HepG2 (cell line): Measurements from ENCODE around the gene SLC17A9. TPM values are rescaled to one million over a fixed set of nuclear protein-coding genes. Genes with fewer than 3 reads are reported as not detected.

ENCODE experiments used
- ATAC-seq: fragments of 200-7000 bp; cut with Tn5 transposase; 3 replicates; pipeline ENCODE4 v1.9.1; 2020; ENCODE audit warnings: mild to moderate bottlenecking, moderate library complexity
- BruUV-seq: library from RNA; stranded (reverse); fragments of 400-500 nt; replicated peaks from 2 replicates; lab custom pipeline; 2021; lab: Mats Ljungman, UMichigan
- CTCF ChIA-PET: fragments of 300-600 bp; formaldehyde crosslinking; extraction: SDS; loops from one replicate; lab custom pipeline; 2021; ENCODE audit warnings: low total read pairs, inconsistent platforms, low intra/inter-chr PET ratio; lab: Yijun Ruan, JAX
- POLR2A ChIA-PET: fragments of 350-600 bp; sonication (Branson Sonifier 250); formaldehyde crosslinking; loops from one replicate; lab custom pipeline; 2020; ENCODE audit warnings: antibody characterized with exemption, inconsistent platforms; lab: Yijun Ruan, JAX
- DNase-seq: peaks from one replicate; pipeline ENCODE4 v3.0.0-alpha.2; 2015; ENCODE audit warnings: low spot score
- FAIRE-seq: peaks from 3 replicates; lab custom pipeline; 2011; peaks lifted over from hg19 to GRCh38; lab: Jason Lieb, UNC
- H2AFZ ChIP-seq: one replicate; pipeline ENCODE4 v1.6.1; 2011; ENCODE audit warnings: low read length, inconsistent platforms
- H3K27ac ChIP-seq: fragments of 300-600 bp; 3 replicates; pipeline ENCODE4 v1.8.0; 2011; ENCODE audit warnings: mixed run types, mild to moderate bottlenecking, mixed read lengths, low read length, inconsistent platforms; ENCODE audit not compliant: insufficient read depth; ENCODE audit errors: extremely low read length
- H3K27me3 ChIP-seq, 2 experiments: fragments of 200-600 bp in 1 of 2; 2 replicates in 1 of 2; 3 replicates in 1 of 2; pipeline versions ENCODE4 v1.6.0 to v1.8.0; 2011; ENCODE audit warnings: low read length in 2 of 2, mild to moderate bottlenecking in 2 of 2, moderate library complexity in 2 of 2, inconsistent platforms in 1 of 2; ENCODE audit not compliant: insufficient read depth in 2 of 2, control insufficient read depth in 1 of 2
- H3K36me3 ChIP-seq, 2 experiments: fragments of 200-600 bp in 1 of 2; replicated peaks in 1 of 2; 2 replicates in 1 of 2; 3 replicates in 1 of 2; pipeline versions ENCODE4 v1.5.1 to v1.8.0; 2011; ENCODE audit warnings: low read length in 2 of 2, inconsistent platforms in 1 of 2; ENCODE audit not compliant: insufficient read depth in 2 of 2, control insufficient read depth in 1 of 2
- H3K4me1 ChIP-seq: 2 replicates; pipeline ENCODE4 v1.5.1; 2012; ENCODE audit warnings: low read length, inconsistent platforms; ENCODE audit not compliant: insufficient read depth
- H3K4me2 ChIP-seq: 2 replicates; pipeline ENCODE4 v1.6.0; 2011; ENCODE audit warnings: low read depth, low read length, inconsistent platforms
- H3K4me3 ChIP-seq, 3 experiments: fragments of 200-600 bp in 1 of 3; sonication (generic), shearing (Covaris generic) in 1 of 3; replicated peaks in 1 of 3; 2 replicates each; pipeline ENCODE4 v1.5.1; 2011 to 2016; ENCODE audit warnings: low read length in 3 of 3, inconsistent platforms in 2 of 3, low read depth in 2 of 3, mild to moderate bottlenecking in 2 of 3, control low read depth in 1 of 3, mixed read lengths in 1 of 3; ENCODE audit not compliant: insufficient read depth in 1 of 3
- H3K79me2 ChIP-seq: one replicate; pipeline ENCODE4 v1.6.1; 2011; ENCODE audit warnings: low read length, inconsistent platforms; ENCODE audit not compliant: insufficient read depth
- H3K9ac ChIP-seq: 2 replicates; pipeline ENCODE4 v1.6.0; 2011; ENCODE audit warnings: mild to moderate bottlenecking, low read depth, low read length, inconsistent platforms; ENCODE audit not compliant: insufficient read depth
- H3K9me3 ChIP-seq: 2 replicates; pipeline ENCODE4 v1.5.1; 2012; ENCODE audit warnings: mild to moderate bottlenecking, low read length
- H4K20me1 ChIP-seq: 2 replicates; pipeline ENCODE4 v1.6.0; 2011; ENCODE audit warnings: inconsistent platforms, mild to moderate bottlenecking, low read length, moderate library complexity; ENCODE audit not compliant: insufficient read depth
- ATM ChIP-seq: fragments of 450-650 bp; IDR thresholded peaks from 2 replicates; pipeline ENCODE4 v1.7.1; 2017; ENCODE audit warnings: mild to moderate bottlenecking, borderline replicate concordance
- BATF2 ChIP-seq: sonication (generic); formaldehyde crosslinking; IDR thresholded peaks from 2 replicates; pipeline ENCODE4 v1.8.0; 2022; ENCODE audit warnings: mild to moderate bottlenecking, missing genetic modification reagents, moderate library complexity
- CC2D1A ChIP-seq: sonication (generic); formaldehyde crosslinking; IDR thresholded peaks from 2 replicates; pipeline ENCODE4 v1.8.1; 2023; ENCODE audit warnings: mild to moderate bottlenecking, missing genetic modification reagents
- FOXK2 ChIP-seq: fragments of 450-650 bp; IDR thresholded peaks from 2 replicates; pipeline ENCODE4 v1.6.1; 2016
- HHEX ChIP-seq: IDR thresholded peaks from 2 replicates; pipeline ENCODE4 v1.6.1; 2016; ENCODE audit warnings: control low read depth
- KLF16 ChIP-seq, 2 experiments: sonication (generic) in 1 of 2; formaldehyde crosslinking in 1 of 2; IDR thresholded peaks; 2 replicates each; pipeline versions ENCODE4 v1.6.1 to v1.8.0; 2016 to 2023; ENCODE audit warnings: missing genetic modification reagents in 2 of 2, missing compliant biosample characterization in 1 of 2
- NFAT5 ChIP-seq: sonication (generic); formaldehyde crosslinking; IDR thresholded peaks from 2 replicates; pipeline ENCODE4 v1.4.0; 2020; ENCODE audit warnings: missing genetic modification reagents
- NR2C2 ChIP-seq: sonication (generic); formaldehyde crosslinking; IDR thresholded peaks from 2 replicates; pipeline ENCODE4 v1.4.0; 2020; ENCODE audit warnings: missing genetic modification reagents, mild to moderate bottlenecking, moderate library complexity, borderline replicate concordance
- TBX2 ChIP-seq: sonication (generic); formaldehyde crosslinking; IDR thresholded peaks from 2 replicates; pipeline ENCODE4 v1.5.0; 2020; ENCODE audit warnings: missing genetic modification reagents, mild to moderate bottlenecking, borderline replicate concordance
- U2AF2 ChIP-seq: fragments of 200-400 bp; formaldehyde crosslinking; IDR thresholded peaks from 2 replicates; pipeline ENCODE4 v1.6.1; 2017; ENCODE audit warnings: low read depth, mild to moderate bottlenecking, low read length
- ZBTB38 ChIP-seq: sonication (generic); formaldehyde crosslinking; IDR thresholded peaks from 2 replicates; pipeline ENCODE4 v1.5.1; 2020; ENCODE audit warnings: mild to moderate bottlenecking, missing genetic modification reagents
- ZC3H13 ChIP-seq: sonication (generic); formaldehyde crosslinking; IDR thresholded peaks from 2 replicates; pipeline ENCODE4 v1.8.1; 2023; ENCODE audit warnings: mild to moderate bottlenecking, missing genetic modification reagents, moderate library complexity
- ZNF737 ChIP-seq: sonication (generic); formaldehyde crosslinking; IDR thresholded peaks from 2 replicates; pipeline ENCODE4 v1.5.0; 2020; ENCODE audit warnings: missing genetic modification reagents, mild to moderate bottlenecking, borderline replicate concordance
- ZNF770 ChIP-seq: sonication (generic); formaldehyde crosslinking; IDR thresholded peaks from 2 replicates; pipeline ENCODE4 v1.5.0; 2020; ENCODE audit warnings: mild to moderate bottlenecking, missing genetic modification reagents
- ZNF790 ChIP-seq: sonication (generic); formaldehyde crosslinking; IDR thresholded peaks from 2 replicates; pipeline ENCODE4 v1.8.0; 2022; ENCODE audit warnings: missing genetic modification reagents, mild to moderate bottlenecking, borderline replicate concordance
- WGBS: methylation state at CpG from one replicate; pipeline ENCODE4 v1.1.6; 2017; ENCODE audit warnings: low lambda C conversion rate; 5-methylcytosine and 5-hydroxymethylcytosine counted together
- in situ Hi-C: cut with HindIII; loops from 2 replicates; pipeline ENCODE4 v1.10.0; 2017; ENCODE audit warnings: low pct_unique_long_range_greater_than_20kb; ENCODE audit not compliant: extremely low pct_ligation_motif_present
- intact Hi-C: fragments of 100-400 bp; cut with micrococcal nuclease; formaldehyde crosslinking; loops from one replicate; pipeline ENCODE4 v1.10.0; 2022; ENCODE audit not compliant: unreplicated experiment
- polyA plus RNA-seq, 8 experiments: library from polyadenylated mRNA; depleted of rRNA in 3 of 8; stranded (reverse) in 7 of 8; unstranded in 1 of 8; fragments of >200 nt; fragmentation: Illumina TruSeq in 4 of 8; extraction: Trizol in 4 of 8; gene quantifications; 2 replicates each; pipeline versions ENCODE4 v1.2.1 to v1.2.3, GENCODE V29; 2011 to 2016; ENCODE audit warnings: low read depth in 4 of 8, missing spikeins in 1 of 8, mixed read lengths in 1 of 8; ENCODE audit not compliant: insufficient read depth in 1 of 8
- total RNA-seq, 5 experiments: library from RNA; depleted of rRNA; stranded (reverse); fragments of >200 nt; fragmentation: Illumina TruSeq; extraction: Trizol; gene quantifications; 2 replicates each; pipeline ENCODE4 v1.2.3, GENCODE V29; 2016; ENCODE audit warnings: low read depth in 1 of 5

The SLC17A9 gene
- total and polyA plus RNA-seq, 2 of the 13 experiments (the other 11 are each of a cell fraction or from before 2014, with no cell fraction given), result 110 to 191 TPM

GRCh38 chr20:62971211-62971949 is 18.9 kb downstream of the SLC17A9 start:
- ChIA-PET CTCF (interaction anchor here (0.7 to 2.2 kb wide), 2 partner anchors 37 to 71 kb away, joined by 3 to 42 read pairs; no protein-coding TSS in a partner anchor), POLR2A (interaction anchor here (1.0 to 2.8 kb wide), 10 partner anchors 8 to 68 kb away, joined by 3 to 20 read pairs (median 4); partner anchors contain the start of gene GID8)
- Histone ChIP-seq H3K9ac (peak overlapping the region; percentile 63), H3K36me3 (peaks cover 7 to 10% of the 10 kb centered on the region in 2 experiments; a peak in 3 of 5 replicates), H3K4me1 (peaks cover 45% of the 10 kb centered on the region), H3K27me3 (peaks cover 20 to 52% of the 10 kb centered on the region in 2 experiments), H4K20me1 (peaks cover 24% of the 10 kb centered on the region; the same call in 1 of the 2 replicates), H2AFZ (no peak overlapping the region), H3K4me3 (peak overlapping the region in 2 of 3 experiments; percentile 21 to 69; a peak in 4 of 6 replicates), H3K79me2 (no peaks in the 10 kb centered on the region), H3K9me3 (no peaks in the 10 kb centered on the region), H3K27ac (no peak overlapping the region), H3K4me2 (peak overlapping the region; percentile 80)
- FAIRE-seq, result no peak
- intact Hi-C loops (no loop called here), in situ Hi-C loops (no loop called here)
- ATAC-seq, result peak; percentile 16
- DNase-seq, result no peak
- 32% methylated on average over 10 of the region's 10 CpGs for WGBS
- BruUV-seq, result no TSS peak
- TF ChIP-seq HHEX (0 out of 2 replicates have a peak, but pooled peaks have one; percentile 46), TBX2 (CRISPR knock-in tag) (peak; percentile 28; the same call in 1 of the 2 replicates), ZNF790 (CRISPR knock-in tag) (no peak), ATM (peak; percentile 55; the same call in 1 of the 2 replicates), ZNF737 (CRISPR knock-in tag) (0 out of 2 replicates have a peak, but pooled peaks have one; percentile 46), ZC3H13 (CRISPR knock-in tag) (0 out of 2 replicates have a peak, but pooled peaks have one; percentile 26), FOXK2 (peak; percentile 6; the same call in 1 of the 2 replicates), KLF16 (CRISPR knock-in tag; IDR thresholded peaks at IDR 0.05) (peak in 1 of 2 experiments; percentile 1; a peak in 1 of 4 replicates), NR2C2 (CRISPR knock-in tag) (peak; percentile 3; the same call in 1 of the 2 replicates), ZNF770 (CRISPR knock-in tag) (0 out of 2 replicates have a peak, but pooled peaks have one; percentile 7), CC2D1A (CRISPR knock-in tag) (0 out of 2 replicates have a peak, but pooled peaks have one; percentile 0), U2AF2 (no peak), BATF2 (0 out of 2 replicates have a peak, but pooled peaks have one; percentile 14), NFAT5 (CRISPR knock-in tag) (no peak), ZBTB38 (CRISPR knock-in tag) (0 out of 2 replicates have a peak, but pooled peaks have one; percentile 2)
